GM18519 (cell line): ENCODE data around the gene TH.

Experiments
- ATAC-seq: cut with Tn5 transposase; IDR thresholded peaks from one replicate; pipeline ENCODE4 v1.9.1; 2021; ENCODE audit warnings: mild to moderate bottlenecking, moderate library complexity; ENCODE audit not compliant: unreplicated experiment, low FRiP score

TH gene

DNA sequence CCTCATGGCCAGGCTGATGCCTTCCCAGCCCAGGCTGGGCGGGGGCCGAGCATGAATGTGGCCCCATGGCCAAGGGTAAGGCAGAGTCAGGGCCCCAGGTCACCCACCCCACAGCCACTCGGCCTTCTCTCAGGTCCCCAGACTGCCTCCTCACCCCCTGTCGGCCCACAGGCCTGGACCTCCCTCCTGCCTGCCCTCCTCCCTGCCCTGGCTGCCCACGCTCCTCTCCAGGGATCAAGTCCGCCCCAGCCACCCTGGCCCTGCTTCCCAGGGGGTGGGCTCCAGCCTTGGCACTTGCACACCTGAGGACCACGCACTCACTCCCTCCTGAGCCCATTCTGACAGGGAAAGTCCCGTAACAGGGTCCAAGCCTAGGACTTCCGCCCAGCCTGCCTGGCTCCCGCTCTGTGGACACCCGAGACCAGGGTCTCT lies 37.8 kb upstream of the TH start:
- no peak for ATAC-seq

- no peak for ATAC-seq
Observed at GRCh38 chr11:2208691-2209369, 37.2 kb upstream of the TH start.

DNA sequence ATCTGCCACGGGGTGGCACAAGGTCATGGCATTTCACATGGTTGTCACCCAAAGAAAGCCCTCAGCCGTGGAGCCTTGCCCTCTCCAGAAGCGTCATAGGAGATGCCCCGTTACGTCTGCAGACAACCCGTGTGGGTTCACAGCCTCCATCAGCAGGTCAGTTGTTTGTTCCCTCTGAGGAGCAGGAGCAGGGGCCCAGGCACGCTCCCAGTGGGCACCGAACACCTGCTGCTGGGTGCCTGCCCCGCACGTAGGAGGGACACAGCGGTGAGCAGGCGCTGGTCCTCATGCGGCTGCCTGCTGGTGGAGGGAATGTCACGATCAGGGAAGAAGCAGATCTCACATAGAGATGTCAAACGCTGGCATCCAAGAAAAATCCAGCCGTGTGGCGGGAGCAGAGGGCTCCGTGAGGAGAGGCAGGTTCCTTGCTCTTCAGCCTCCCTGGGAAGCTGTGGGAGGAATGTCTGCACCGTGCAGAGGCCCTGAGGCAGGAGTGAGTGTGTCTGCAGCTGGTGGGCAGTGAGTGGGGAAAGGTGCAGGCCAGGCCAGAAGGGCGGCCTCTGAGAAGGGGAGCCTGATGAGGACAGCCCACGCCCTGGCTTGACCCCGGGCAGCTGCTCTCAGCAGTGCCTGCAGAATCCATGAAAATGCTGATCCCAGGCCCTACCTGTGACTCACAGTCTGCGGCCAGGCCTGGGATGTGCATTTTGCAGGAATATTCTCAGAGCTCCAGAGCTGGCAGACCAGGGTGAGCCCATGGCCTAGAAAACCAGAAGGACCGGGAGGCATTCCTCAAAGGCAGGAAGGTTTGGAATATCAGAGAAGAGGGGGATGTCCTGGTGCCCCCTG lies 36.4 kb upstream of the TH start:
- no peak for ATAC-seq

DNA sequence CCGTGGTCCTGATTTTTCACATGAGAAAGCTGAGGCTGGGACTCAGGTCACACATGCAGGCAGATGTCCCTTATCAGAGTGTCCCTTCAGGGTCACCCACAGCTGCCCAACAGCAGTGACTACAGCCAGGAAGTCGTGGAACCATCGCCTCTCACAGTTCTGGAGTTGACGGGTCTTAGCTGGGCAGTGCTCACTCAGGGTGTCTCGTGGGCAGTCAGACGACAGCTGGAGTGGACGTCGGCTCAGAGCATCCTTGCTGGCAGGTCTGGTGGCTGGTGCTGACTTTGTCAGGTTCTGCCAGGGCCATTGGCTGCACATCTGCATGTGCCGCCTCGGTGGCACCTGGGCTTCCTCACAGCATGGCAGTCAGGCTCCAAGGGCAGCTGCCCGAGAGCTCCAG lies 35.6 kb upstream of the TH start:
- ATAC-seq: no peak

DNA sequence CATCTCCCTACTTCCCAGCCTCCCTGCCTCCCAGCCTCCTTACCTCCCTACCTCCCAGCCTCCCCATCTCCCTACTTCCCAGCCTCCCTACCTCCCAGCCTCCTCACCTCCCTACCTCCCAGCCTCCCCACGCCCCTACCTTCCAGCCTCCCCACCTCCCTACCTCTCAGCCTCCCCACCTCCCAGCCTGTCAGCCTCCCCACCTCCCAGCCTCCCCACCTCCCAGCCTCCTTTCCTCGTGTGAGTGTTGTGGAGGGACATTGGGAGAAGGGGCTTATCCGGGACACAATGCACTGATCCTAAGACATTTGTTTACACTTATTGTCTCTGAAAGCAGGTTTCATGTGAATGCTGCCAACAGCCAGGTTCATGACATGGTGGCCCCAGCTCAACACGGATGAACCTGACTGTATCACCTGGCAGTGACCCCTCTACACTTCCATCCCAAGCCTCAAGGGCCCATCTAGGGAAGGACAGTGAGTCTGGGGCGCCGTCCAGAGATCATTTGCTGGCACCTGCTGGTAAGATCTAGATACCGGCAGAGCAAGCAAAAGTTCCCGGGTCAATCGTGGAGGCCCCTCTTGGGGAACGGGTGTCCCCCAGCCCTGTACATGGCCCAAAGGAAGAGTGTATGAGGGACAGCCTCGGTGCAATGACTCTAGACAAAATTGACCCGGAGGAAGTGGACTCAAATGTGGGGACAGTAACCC lies 34.5 kb upstream of the TH start:
- no peak for ATAC-seq

DNA sequence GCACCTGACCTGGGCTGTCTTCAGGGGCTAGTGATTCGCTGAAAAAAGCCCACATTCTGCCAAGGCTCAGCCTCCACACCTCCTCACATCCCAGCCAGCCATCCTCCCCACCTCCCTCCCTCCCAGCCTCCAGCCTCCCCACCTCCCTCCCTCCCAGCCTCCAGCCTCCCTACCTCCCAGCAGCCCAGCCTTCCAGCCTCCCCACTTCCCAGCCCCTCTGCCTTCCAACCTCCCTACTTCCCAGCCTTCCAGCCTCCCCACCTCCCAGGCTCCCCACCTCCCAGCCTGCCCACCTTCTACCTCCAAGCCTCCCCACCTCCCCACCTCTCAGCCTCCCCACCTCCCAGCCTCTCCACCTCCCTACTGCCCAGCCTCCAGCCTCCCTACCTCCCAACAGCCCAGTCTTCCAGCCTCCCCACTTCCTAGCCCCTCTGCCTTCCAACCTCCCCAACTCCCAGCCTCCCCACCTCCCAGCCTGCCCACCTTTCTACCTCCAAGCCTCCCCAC lies 33.7 kb upstream of the TH start:
- ATAC-seq: no peak

DNA sequence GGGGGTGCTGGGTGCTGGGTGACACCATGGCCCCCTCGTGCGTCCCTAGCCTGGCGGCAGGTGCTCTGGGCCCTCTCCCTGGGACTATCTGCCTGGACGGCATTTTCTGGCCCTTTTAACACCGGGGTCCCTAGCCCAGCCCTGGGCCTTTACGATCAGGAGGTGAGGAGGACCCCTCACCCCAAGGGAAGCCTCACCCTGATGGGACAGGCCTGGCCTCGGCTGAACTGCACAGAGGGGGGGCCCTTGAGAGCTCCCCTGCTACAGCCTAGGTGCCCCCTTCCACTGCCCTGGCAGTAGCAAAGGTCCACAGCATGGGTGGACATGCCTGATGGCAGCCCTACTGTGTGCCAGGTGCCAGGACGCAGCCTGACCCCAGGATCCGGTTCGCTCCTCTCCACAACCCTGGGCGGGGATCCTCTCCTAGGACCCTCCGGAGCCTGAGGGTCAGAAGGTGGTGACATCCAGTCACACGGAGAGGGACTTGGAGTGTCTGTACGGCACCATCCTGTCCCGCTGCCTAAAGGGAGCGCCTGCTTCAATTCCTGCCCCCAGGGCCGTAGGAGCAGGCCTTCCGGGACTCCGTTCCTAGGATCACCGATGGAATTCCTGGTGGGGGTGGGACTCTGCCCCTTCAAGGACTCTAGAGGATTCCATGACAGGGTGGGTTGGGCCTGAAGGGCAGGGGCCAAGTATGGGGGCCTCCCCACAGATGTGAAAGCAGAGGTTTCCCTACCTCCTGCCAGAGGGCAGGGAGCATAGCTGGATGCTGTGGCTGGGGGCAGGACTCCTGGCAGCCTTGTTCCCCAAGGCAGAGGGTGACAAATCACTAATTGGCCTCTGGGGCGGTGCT lies 33.0 kb upstream of the TH start:
- ATAC-seq: no peak

DNA sequence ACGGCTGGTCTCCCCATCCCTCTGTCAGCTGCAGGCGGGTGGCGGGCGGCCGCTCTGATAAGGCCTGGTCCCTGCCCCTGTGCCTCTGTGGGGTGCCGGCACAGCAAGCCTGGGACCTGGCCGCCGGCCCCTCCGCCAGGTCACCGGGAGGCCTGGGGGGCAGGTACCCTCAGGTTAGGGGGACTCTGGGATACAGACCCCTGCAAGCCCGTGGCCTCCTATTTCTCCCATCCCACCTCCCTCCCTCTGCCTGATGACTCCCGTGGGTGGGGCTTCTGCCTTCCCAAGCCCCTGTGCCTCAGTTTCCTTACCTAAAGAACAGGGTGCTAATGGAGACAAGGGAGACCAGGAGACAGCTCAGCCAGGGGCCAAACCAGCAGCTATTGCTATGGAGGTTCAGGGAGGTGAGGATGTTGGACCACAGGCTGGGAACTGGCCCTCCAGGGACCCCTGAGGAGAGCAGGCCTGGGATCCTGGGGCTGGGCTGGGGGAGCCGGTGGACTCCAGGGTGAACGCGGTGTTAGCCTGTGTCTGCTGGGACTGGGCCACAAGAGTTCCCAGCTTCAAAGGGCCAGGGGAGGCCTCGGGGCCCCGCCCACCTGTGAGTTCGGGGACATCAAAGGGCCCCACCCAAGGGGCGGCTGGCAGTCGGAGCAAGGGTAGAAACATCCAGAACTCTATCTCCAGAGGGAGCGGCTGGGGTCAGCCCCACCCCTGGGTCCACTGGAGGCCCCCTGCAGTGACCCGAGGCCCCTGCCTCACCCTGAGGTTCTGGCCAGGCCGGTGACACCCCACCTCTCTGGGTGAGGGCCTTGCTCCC lies 32.0 kb upstream of the TH start:
- no peak for ATAC-seq

DNA sequence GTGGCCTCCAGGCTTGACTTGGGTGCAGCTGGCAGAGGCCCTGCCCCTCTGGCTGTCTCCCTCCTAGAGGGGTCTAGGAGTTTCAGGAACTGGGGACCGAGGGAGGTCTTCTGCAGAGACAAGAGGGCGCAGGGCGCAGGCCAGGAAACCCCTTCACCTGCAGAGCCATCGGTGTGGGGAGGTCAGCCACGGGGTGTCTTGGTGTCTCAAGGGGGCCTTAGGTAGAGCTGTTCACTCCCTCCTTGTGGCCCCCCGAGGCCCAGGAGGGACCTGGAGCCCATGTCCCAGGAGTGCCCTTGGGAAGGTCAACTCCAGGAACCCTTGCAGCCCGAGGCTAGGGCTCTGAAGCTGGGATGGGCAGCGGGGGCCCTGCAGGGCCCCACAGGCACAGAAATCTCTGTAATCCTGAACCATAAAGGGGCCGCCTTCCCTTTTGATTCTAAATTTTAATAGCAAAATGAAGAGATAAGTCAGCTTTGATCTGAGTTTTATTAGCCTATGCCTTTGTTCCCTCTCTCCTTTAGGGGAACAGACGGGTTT lies 31.4 kb upstream of the TH start:
- ATAC-seq: no peak

- ATAC-seq: no peak
Observed at GRCh38 chr11:2202071-2202899, 30.7 kb upstream of the TH start.

DNA sequence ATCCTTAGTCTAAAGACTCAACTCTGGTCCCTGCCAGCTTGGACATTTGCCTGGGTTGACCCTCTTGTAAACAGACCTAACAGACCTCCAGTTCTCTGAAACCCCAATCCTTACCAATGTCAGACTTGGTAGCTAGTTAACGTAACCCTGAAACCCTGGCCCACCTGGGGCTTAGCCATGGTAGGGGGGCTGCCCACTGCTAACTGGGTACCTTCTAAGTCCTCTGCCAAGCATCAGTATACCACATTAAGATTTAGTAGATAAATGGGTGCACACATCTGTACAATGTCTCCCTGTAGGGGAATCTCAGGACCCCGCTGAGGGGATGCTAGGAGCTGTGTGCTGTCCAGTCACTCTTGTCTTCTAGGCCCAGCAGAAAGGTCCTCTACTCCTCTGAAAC lies 29.9 kb upstream of the TH start:
- no peak for ATAC-seq

- ATAC-seq: no peak
Observed at GRCh38 chr11:2200957-2201519, 29.4 kb upstream of the TH start.

DNA sequence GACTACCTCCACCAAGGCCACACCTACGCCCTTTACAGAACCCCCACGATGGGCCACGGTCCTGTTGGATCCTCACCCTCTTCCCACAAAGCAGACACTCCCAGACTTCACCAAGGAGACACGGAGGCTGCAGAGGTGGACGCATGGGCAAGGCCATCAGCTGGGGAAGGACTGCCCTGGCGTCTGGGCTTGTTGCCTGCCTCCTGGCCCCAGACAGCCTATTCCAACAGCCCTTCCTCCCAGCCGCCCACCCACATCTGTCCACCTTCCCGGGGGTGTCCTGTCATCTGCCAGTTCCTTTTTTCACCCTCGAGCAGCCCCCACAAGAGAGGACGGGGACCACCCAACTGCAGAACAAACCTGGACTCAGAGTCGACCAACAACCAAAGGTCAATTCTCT lies 28.9 kb upstream of the TH start:
- no peak for ATAC-seq

DNA sequence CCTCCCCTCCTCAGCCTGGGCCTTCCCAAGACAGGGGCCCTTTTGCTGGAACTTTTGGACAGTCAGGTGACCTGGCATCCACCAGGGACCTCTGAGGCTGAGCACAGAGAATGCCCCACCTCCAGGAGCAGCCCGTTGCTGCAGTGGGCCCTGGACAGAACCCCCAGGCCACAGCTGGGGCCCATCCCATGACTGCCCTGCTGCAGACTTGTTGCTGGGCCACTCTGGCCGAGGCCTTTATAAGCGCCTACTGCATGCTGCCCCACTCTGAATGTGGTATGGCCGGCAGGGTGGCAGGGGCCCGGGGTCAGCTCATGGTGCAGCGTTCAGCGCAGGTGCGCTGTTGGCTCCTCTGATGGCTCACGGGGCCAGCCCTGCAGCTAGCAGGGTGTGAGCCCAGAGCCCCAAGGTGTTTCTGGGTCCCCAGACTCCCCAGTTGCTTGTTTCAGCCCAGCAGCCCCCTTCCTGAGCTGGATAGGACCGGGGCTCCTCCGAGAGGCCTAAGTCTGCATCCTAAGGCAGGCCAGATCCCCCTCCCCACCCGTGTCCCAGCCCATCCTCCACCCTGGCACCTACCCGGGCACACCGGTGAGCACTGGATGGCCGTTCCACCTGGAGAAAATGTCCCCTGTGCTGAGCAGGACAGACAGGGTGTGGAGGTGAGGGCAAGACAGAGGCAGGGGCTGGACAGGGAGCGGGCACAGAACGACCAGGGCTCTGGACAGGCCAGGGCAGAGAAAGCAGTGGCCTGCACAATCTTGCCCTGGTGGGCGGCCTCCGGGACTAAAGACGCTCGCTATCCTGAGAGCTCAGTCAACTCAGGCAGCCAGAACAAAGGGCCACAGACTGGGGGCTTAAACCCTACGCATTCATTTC lies 28.1 kb upstream of the TH start:
- no peak for ATAC-seq

GRCh38 chr11:2198621-2199365 lies 27.2 kb upstream of the TH start:
- no peak for ATAC-seq

DNA sequence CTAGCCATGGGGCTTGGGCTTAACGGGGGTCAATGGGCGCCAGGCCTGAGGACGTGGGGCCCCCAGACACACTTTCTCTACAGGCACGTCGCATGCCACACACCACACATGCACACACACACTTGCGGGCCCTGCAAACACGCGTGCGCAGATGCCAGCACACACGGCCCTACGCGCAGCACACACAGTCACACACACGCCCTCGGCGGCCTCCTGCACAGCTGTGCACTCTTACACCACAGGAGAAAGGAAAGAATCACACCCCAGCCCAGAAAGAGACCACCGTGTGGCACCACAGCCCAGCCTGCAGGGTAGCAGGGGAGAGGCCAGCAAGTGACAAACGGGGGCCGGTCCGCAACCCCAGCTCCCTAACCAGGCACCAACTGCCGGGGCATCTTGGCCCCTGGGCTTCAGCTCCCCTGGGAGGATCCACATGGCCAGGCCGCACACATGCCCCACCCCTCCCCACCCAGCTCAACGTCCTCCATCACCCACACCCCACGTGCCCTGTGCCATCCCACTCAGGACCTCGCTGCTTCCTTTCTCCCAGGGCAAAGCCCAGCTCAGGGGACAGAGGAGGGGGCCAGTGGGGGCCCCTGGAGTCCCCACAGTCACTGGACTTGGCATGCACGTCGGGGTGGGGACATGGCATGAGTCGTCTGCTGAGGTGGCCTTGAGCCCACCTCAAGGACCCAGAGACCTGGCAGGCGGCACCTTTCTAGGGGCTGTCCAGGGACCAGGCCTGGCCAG lies 26.3 kb upstream of the TH start:
- ATAC-seq: no peak
